PC-9 (cell line): ENCODE results near the gene CYFIP1.

Experiments
- EZH2 ChIP-seq: fragments of 200-600 bp; sonication (generic); IDR thresholded peaks from 2 replicates; pipeline ENCODE4 v1.8.0; 2017; ENCODE audit warnings: antibody characterized with exemption, low read depth
- TF ChIP-seq, protein P1 (sequence below): fragments of 200-600 bp; sonication (generic); conservative IDR thresholded peaks from 2 replicates; pipeline ENCODE4 v1.6.1; 2017; ENCODE audit warnings: mixed run types, antibody characterized with exemption, mild to moderate bottlenecking, moderate library complexity

DNA sequence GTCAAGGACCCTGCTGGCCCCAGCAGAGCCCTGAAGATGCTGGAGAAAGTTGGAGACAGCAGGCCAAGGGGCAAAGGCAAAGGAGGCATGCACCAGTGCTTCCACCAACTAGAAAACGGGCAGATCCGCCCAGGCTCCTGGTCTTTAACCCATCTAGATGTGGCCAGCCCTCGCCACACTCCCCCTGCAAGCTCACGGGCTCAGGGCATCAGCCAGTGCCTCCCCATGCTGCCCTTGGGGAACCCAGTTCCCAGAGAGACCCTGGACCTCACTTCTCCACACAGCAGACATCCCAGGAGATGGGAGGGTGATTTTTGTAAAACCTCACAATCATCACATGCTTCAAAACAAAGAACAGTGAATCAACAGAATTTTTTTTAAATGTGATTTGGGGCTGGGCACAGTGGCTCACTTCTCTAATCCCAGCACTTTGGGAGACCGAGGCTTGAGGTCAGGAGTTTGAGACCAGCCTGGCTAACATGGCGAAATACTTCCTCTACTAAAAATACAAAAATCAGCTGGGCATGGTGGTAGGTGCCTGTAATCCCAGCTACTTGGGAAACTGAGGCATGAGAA is 24.5 kb downstream of the CYFIP1 start:
- TF ChIP-seq, protein P1, sequence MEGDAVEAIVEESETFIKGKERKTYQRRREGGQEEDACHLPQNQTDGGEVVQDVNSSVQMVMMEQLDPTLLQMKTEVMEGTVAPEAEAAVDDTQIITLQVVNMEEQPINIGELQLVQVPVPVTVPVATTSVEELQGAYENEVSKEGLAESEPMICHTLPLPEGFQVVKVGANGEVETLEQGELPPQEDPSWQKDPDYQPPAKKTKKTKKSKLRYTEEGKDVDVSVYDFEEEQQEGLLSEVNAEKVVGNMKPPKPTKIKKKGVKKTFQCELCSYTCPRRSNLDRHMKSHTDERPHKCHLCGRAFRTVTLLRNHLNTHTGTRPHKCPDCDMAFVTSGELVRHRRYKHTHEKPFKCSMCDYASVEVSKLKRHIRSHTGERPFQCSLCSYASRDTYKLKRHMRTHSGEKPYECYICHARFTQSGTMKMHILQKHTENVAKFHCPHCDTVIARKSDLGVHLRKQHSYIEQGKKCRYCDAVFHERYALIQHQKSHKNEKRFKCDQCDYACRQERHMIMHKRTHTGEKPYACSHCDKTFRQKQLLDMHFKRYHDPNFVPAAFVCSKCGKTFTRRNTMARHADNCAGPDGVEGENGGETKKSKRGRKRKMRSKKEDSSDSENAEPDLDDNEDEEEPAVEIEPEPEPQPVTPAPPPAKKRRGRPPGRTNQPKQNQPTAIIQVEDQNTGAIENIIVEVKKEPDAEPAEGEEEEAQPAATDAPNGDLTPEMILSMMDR = no peak
- no peak for TF ChIP-seq EZH2
